CD4-positive, CD25-positive, alpha-beta regulatory T cell (primary cell): ENCODE measurements around the gene CIAO1. TPM values are rescaled to one million over a fixed set of nuclear protein-coding genes. Genes with fewer than 3 reads are reported as not detected.
"Not testable (repeated sequence)": the region's sequence is repeated elsewhere in the genome, so short reads cannot be mapped to it uniquely, and the experiment has no call there.

Experiments
- ATAC-seq, 2 donors: fragments of 150-1000 bp; cut with Tn5 transposase; one replicate each; pipeline ENCODE4 v1.10.0; 2021; ENCODE audit warnings: low read depth in 2 of 2, moderate number of reproducible peaks in 2 of 2, moderate library complexity in 1 of 2
- DNase-seq, 3 donors: peaks; one replicate each; pipeline versions ENCODE4 v3.0.0 to v3.0.0-alpha.2; 2012 to 2022; ENCODE audit warnings: mixed read lengths in 1 of 3
- H3K27ac ChIP-seq: one replicate; pipeline ENCODE4 v1.7.0; 2013; ENCODE audit warnings: mild to moderate bottlenecking, low read length; ENCODE audit not compliant: insufficient read depth, poor library complexity, severe bottlenecking
- H3K27me3 ChIP-seq: one replicate; pipeline ENCODE4 v1.7.0; 2013; ENCODE audit warnings: low read length; ENCODE audit not compliant: control insufficient read depth, insufficient read depth
- H3K36me3 ChIP-seq: one replicate; pipeline ENCODE4 v1.7.0; 2013; ENCODE audit warnings: mild to moderate bottlenecking, low read length, moderate library complexity; ENCODE audit not compliant: control insufficient read depth, insufficient read depth
- H3K4me1 ChIP-seq: 2 replicates; pipeline ENCODE4 v1.7.0; 2013; ENCODE audit warnings: mild to moderate bottlenecking, low read length; ENCODE audit not compliant: insufficient read depth, control insufficient read depth, poor library complexity, severe bottlenecking
- H3K4me3 ChIP-seq: one replicate; pipeline ENCODE4 v1.7.0; 2013; ENCODE audit warnings: low read depth, mild to moderate bottlenecking, low read length, moderate library complexity
- H3K9me3 ChIP-seq, 2 experiments: 1 replicate in 1 of 2; 2 replicates in 1 of 2; pipeline ENCODE4 v1.7.0; 2013; ENCODE audit warnings: low read length in 2 of 2, mild to moderate bottlenecking in 1 of 2, moderate library complexity in 1 of 2; ENCODE audit not compliant: control insufficient read depth in 2 of 2
- H3K27ac Mint-ChIP-seq, 3 donors: one replicate each; pipeline ENCODE4 v1.8.0; 2020 to 2022; ENCODE audit warnings: mild to moderate bottlenecking in 3 of 3, mixed read lengths in 3 of 3, moderate library complexity in 2 of 3
- H3K27me3 Mint-ChIP-seq: one replicate; pipeline ENCODE4 v1.8.0; 2022; ENCODE audit warnings: mild to moderate bottlenecking, mixed read lengths
- H3K36me3 Mint-ChIP-seq: one replicate; pipeline ENCODE4 v1.8.0; 2020; ENCODE audit warnings: mixed read lengths
- H3K4me1 Mint-ChIP-seq, 4 donors: one replicate each; pipeline ENCODE4 v1.8.0; 2020 to 2022; ENCODE audit warnings: mixed read lengths in 4 of 4, mild to moderate bottlenecking in 1 of 4
- H3K4me3 Mint-ChIP-seq, 4 donors: one replicate each; pipeline ENCODE4 v1.8.0; 2020 to 2022; ENCODE audit warnings: mild to moderate bottlenecking in 4 of 4, mixed read lengths in 4 of 4, moderate library complexity in 3 of 4
- H3K9me3 Mint-ChIP-seq, 7 donors: one replicate each; pipeline ENCODE4 v1.8.0; 2020 to 2022; ENCODE audit warnings: mixed read lengths in 7 of 7, mild to moderate bottlenecking in 3 of 7, moderate library complexity in 2 of 7
- polyA plus RNA-seq, 4 donors: library from polyadenylated mRNA; unstranded; fragments of 300-500 nt; fragmentation: Illumina TruSeq; gene quantifications; one replicate each; pipeline ENCODE4 v1.2.3, GENCODE V29; 2021
- total RNA-seq: library from RNA; stranded (reverse); gene quantifications from one replicate; pipeline ENCODE4 v1.2.3, GENCODE V29; 2022

CIAO1 gene
- total RNA-seq (60.3 TPM), polyA plus RNA-seq (100 to 1,000 TPM in 1 of 4 donors, 10 to 100 TPM in 3; 83.0 to 102 (median 94.7) TPM)

- Mint-ChIP-seq H3K4me3 (peak within 1 kb of the TSS; percentile 91 to 96 (median 94)), H3K27ac (peak within 1 kb of the TSS; percentile 57 to 94 (median 90)), H3K27me3 (peaks cover under 1% of the 10 kb centered on the region), H3K9me3 (no peaks in the 10 kb centered on the region), H3K36me3 (peaks cover 16% of the 10 kb centered on the region), H3K4me1 (peaks cover 10 to 52% (median 32%) of the 10 kb centered on the region in 4 donors)
- DNase-seq (peak; percentile 97 to 99 (median 98)), ATAC-seq (peak; percentile 96 to 98)
- Histone ChIP-seq H3K36me3 (peaks cover 34% of the 10 kb centered on the region), H3K27me3 (no peaks in the 10 kb centered on the region), H3K9me3 (no peaks in the 10 kb centered on the region), H3K4me3 (peak within 1 kb of the TSS; percentile 97), H3K27ac (peak within 1 kb of the TSS; percentile 88), H3K4me1 (peaks cover 47% of the 10 kb centered on the region)
Measured at GRCh38 chr2:96265840-96266679, at the start of gene CIAO1, which contains the start of gene TMEM127. TSS of gene CIAO1 (plus strand) at chr2:96266225. CDS start at chr2:96266351, 126 bp downstream. TSS of gene TMEM127 (minus strand) at chr2:96265997. CDS start at chr2:96265381, 616 bp downstream.

- DNase-seq (no peak), ATAC-seq (no peak)
- H3K4me3 Mint-ChIP-seq = no peak overlapping the region
- H3K27ac Mint-ChIP-seq = no peak overlapping the region
- no peaks in the 10 kb centered on the region for H3K27me3 Mint-ChIP-seq
- H3K36me3 Mint-ChIP-seq = peaks cover 5% of the 10 kb centered on the region
- H3K9me3 ChIP-seq = no peaks in the 10 kb centered on the region
- no peak overlapping the region for H3K4me3 ChIP-seq
- H3K4me1 Mint-ChIP-seq = peaks cover 0 to 7% (median 2%) of the 10 kb centered on the region in 4 donors
- no peaks in the 10 kb centered on the region for H3K27me3 ChIP-seq
- H3K9me3 Mint-ChIP-seq = no peaks in the 10 kb centered on the region
- no peak overlapping the region for H3K27ac ChIP-seq
- no peaks in the 10 kb centered on the region for H3K36me3 ChIP-seq
- no peaks in the 10 kb centered on the region for H3K4me1 ChIP-seq
Measured at GRCh38 chr2:96218508-96219131, 47.4 kb upstream of the CIAO1 start.

- H3K27ac Mint-ChIP-seq, H3K4me3 Mint-ChIP-seq, H3K27me3 ChIP-seq, H3K9me3 ChIP-seq, H3K36me3 Mint-ChIP-seq, H3K9me3 Mint-ChIP-seq, H3K4me1 Mint-ChIP-seq, H3K27ac ChIP-seq, ATAC-seq, H3K27me3 Mint-ChIP-seq, H3K4me1 ChIP-seq, H3K4me3 ChIP-seq, DNase-seq, H3K36me3 ChIP-seq: not testable (repeated sequence)
Measured at GRCh38 chr2:96219959-96220358, 46.1 kb upstream of the CIAO1 start.

- not testable (repeated sequence) for H3K27me3 ChIP-seq, H3K27me3 Mint-ChIP-seq, H3K36me3 ChIP-seq, H3K4me1 ChIP-seq, H3K27ac Mint-ChIP-seq, ATAC-seq, H3K4me3 Mint-ChIP-seq, H3K27ac ChIP-seq, H3K36me3 Mint-ChIP-seq, H3K9me3 Mint-ChIP-seq, H3K4me3 ChIP-seq, DNase-seq, H3K9me3 ChIP-seq
- peaks cover 0 to 11% (median 0%) of the 10 kb centered on the region in 4 donors for H3K4me1 Mint-ChIP-seq
Measured at GRCh38 chr2:96221106-96221505, 44.9 kb upstream of the CIAO1 start.

- DNase-seq = no peak
- Histone ChIP-seq H3K36me3 (no peaks in the 10 kb centered on the region), H3K4me3 (no peak overlapping the region), H3K9me3 (no peaks in the 10 kb centered on the region), H3K27ac (no peak overlapping the region), H3K27me3 (no peaks in the 10 kb centered on the region), H3K4me1 (no peaks in the 10 kb centered on the region)
- Mint-ChIP-seq H3K36me3 (peaks cover 3% of the 10 kb centered on the region), H3K27me3 (no peaks in the 10 kb centered on the region), H3K4me3 (no peak overlapping the region), H3K27ac (peak overlapping the region in 1 of 3 donors; percentile 32), H3K9me3 (no peaks in the 10 kb centered on the region), H3K4me1 (peaks cover 0 to 11% (median 4%) of the 10 kb centered on the region in 4 donors)
- peak in 1 of 2 donors; percentile 52 for ATAC-seq
Measured at GRCh38 chr2:96225016-96225533, 41.0 kb upstream of the CIAO1 start.

- Mint-ChIP-seq H3K36me3 (peaks cover 11% of the 10 kb centered on the region), H3K4me3 (no peak overlapping the region), H3K4me1 (peaks cover 0 to 7% (median 2%) of the 10 kb centered on the region in 4 donors), H3K27ac (no peak overlapping the region), H3K9me3 (no peaks in the 10 kb centered on the region), H3K27me3 (no peaks in the 10 kb centered on the region)
- no peak overlapping the region for H3K4me3 ChIP-seq
- DNase-seq (no peak), ATAC-seq (no peak)
- no peaks in the 10 kb centered on the region for H3K27me3 ChIP-seq
- no peaks in the 10 kb centered on the region for H3K36me3 ChIP-seq
- H3K4me1 ChIP-seq = no peaks in the 10 kb centered on the region
- no peak overlapping the region for H3K27ac ChIP-seq
- H3K9me3 ChIP-seq = no peaks in the 10 kb centered on the region
Measured at GRCh38 chr2:96231316-96231715, 34.7 kb upstream of the CIAO1 start.

GRCh38 chr2:96233436-96233835, 32.6 kb upstream of the CIAO1 start:
- H3K4me3 ChIP-seq = no peak overlapping the region
- no peak for ATAC-seq
- no peak overlapping the region for H3K27ac Mint-ChIP-seq
- peaks cover 12% of the 10 kb centered on the region for H3K36me3 Mint-ChIP-seq
- H3K27me3 ChIP-seq = no peaks in the 10 kb centered on the region
- no peaks in the 10 kb centered on the region for H3K27me3 Mint-ChIP-seq
- DNase-seq = no peak
- H3K36me3 ChIP-seq = no peaks in the 10 kb centered on the region
- H3K9me3 Mint-ChIP-seq = no peaks in the 10 kb centered on the region
- H3K9me3 ChIP-seq = no peaks in the 10 kb centered on the region
- H3K4me1 ChIP-seq = no peaks in the 10 kb centered on the region
- no peak overlapping the region for H3K4me3 Mint-ChIP-seq
- peaks cover 0 to 4% (median 0%) of the 10 kb centered on the region in 4 donors for H3K4me1 Mint-ChIP-seq
- H3K27ac ChIP-seq = no peak overlapping the region
